GM12878 (cell line): ENCODE results near the gene SORCS1. TPM values are rescaled to one million over a fixed set of nuclear protein-coding genes. Genes with fewer than 3 reads are reported as not detected.

Source experiments
- ATAC-seq: fragments of 200-7000 bp; cut with Tn5 transposase; 3 replicates; pipeline ENCODE4 v1.9.1; 2020; ENCODE audit warnings: mild to moderate bottlenecking, moderate library complexity
- BruUV-seq: library from RNA; stranded (reverse); fragments of 400-500 nt; replicated peaks from 2 replicates; lab custom pipeline; 2021; lab: Mats Ljungman, UMichigan
- CTCF ChIA-PET: fragments of 300-600 bp; sonication (Branson Sonifier 250); formaldehyde crosslinking; extraction: SDS; loops from one replicate; lab custom pipeline; 2021; ENCODE audit warnings: inconsistent platforms; lab: Yijun Ruan, JAX
- POLR2A ChIA-PET: fragments of 350-600 bp; formaldehyde crosslinking; extraction: SDS; loops from one replicate; lab custom pipeline; 2021; ENCODE audit warnings: inconsistent platforms; lab: Charles Lee
- RAD21 ChIA-PET: fragments of 300-600 bp; sonication (Branson Sonifier 250); formaldehyde crosslinking; loops from one replicate; lab custom pipeline; 2023; ENCODE audit warnings: antibody characterized with exemption; ENCODE audit not compliant: unreplicated experiment; lab: Charles Lee
- SMC1A ChIA-PET: fragments of 300-600 bp; sonication (Branson Sonifier 250); formaldehyde crosslinking; loops from one replicate; lab custom pipeline; 2023; ENCODE audit not compliant: unreplicated experiment, uncharacterized antibody; lab: Charles Lee
- DNase-seq: peaks from one replicate; pipeline ENCODE4 v3.0.0-alpha.2; 2011; ENCODE audit warnings: low read depth, low spot score
- FAIRE-seq: peaks from 3 replicates; lab custom pipeline; 2011; peaks lifted over from hg19 to GRCh38; lab: Jason Lieb, UNC
- H2AFZ ChIP-seq: 2 replicates; pipeline ENCODE4 v1.6.0; 2011; ENCODE audit warnings: low read depth, low read length, control low read depth; ENCODE audit not compliant: control insufficient read depth
- H3K27ac ChIP-seq: 2 replicates; pipeline ENCODE4 v1.5.1; 2011; ENCODE audit warnings: control low read depth; ENCODE audit not compliant: control insufficient read depth, insufficient read depth
- H3K27me3 ChIP-seq, 2 experiments: replicated peaks in 1 of 2; 2 replicates each; pipeline versions ENCODE4 v1.6.0 to v1.6.1; 2011; ENCODE audit warnings: low read length in 1 of 2; ENCODE audit not compliant: control insufficient read depth in 2 of 2, insufficient read depth in 2 of 2
- H3K36me3 ChIP-seq, 2 experiments: 2 replicates each; pipeline ENCODE4 v1.5.1; 2011; ENCODE audit warnings: low read length in 1 of 2; ENCODE audit not compliant: control insufficient read depth in 2 of 2, insufficient read depth in 2 of 2
- H3K4me1 ChIP-seq: 2 replicates; pipeline ENCODE4 v1.6.1; 2011; ENCODE audit warnings: mild to moderate bottlenecking, low read length, moderate library complexity, mixed read lengths; ENCODE audit not compliant: control insufficient read depth, insufficient read depth
- H3K4me2 ChIP-seq: 2 replicates; pipeline ENCODE4 v1.6.0; 2011; ENCODE audit warnings: control low read depth; ENCODE audit not compliant: control insufficient read depth, insufficient read depth
- H3K4me3 ChIP-seq: fragments of 200-600 bp; sonication (generic); 2 replicates; pipeline ENCODE4 v1.5.1; 2016
- H3K79me2 ChIP-seq: 2 replicates; pipeline ENCODE4 v1.6.0; 2011; ENCODE audit warnings: low read length; ENCODE audit not compliant: control insufficient read depth, insufficient read depth
- H3K9ac ChIP-seq: 2 replicates; pipeline ENCODE4 v1.8.0; 2011; ENCODE audit warnings: low read length, control low read depth, mixed read lengths; ENCODE audit not compliant: control insufficient read depth, insufficient read depth
- H3K9me3 ChIP-seq: replicated peaks from 3 replicates; pipeline ENCODE4 v1.5.1; 2011; ENCODE audit warnings: mild to moderate bottlenecking, low read length; ENCODE audit not compliant: control insufficient read depth, insufficient read depth
- H4K20me1 ChIP-seq: 2 replicates; pipeline ENCODE4 v1.6.0; 2011; ENCODE audit not compliant: control insufficient read depth, insufficient read depth
- CREB1 ChIP-seq: IDR thresholded peaks from 2 replicates; pipeline ENCODE4 v1.6.1; 2012; ENCODE audit warnings: low read depth, mild to moderate bottlenecking, inconsistent platforms
- E4F1 ChIP-seq: fragments of 450-650 bp; IDR thresholded peaks from 2 replicates; pipeline ENCODE4 v1.6.1; 2018; ENCODE audit warnings: borderline replicate concordance, mild to moderate bottlenecking; ENCODE audit not compliant: partially characterized antibody
- EP300 ChIP-seq, 2 experiments: fragments of 150-350 bp in 1 of 2; IDR thresholded peaks; 2 replicates each; pipeline ENCODE4 v1.6.1; 2011 to 2012; ENCODE audit warnings: low read depth in 2 of 2, low read length in 2 of 2, borderline replicate concordance in 1 of 2, improper control_type of control experiment in 1 of 2, inconsistent platforms in 1 of 2; ENCODE audit not compliant: control insufficient read depth in 1 of 2
- NR2C1 ChIP-seq: fragments of 450-650 bp; IDR thresholded peaks from 2 replicates; pipeline ENCODE4 v1.6.1; 2017; ENCODE audit warnings: antibody characterized with exemption, mild to moderate bottlenecking, moderate library complexity
- NR2F1 ChIP-seq: fragments of 450-650 bp; conservative IDR thresholded peaks from 2 replicates; pipeline ENCODE4 v1.6.1; 2017; ENCODE audit warnings: mild to moderate bottlenecking
- NRF1 ChIP-seq: conservative IDR thresholded peaks from 2 replicates; pipeline ENCODE4 v1.6.1; 2011; ENCODE audit warnings: mild to moderate bottlenecking, low read depth, low read length, improper control_type of control experiment
- WGBS: methylation state at CpG from one replicate; pipeline ENCODE4 v1.1.6; 2016; ENCODE audit warnings: low lambda C conversion rate; ENCODE audit not compliant: insufficient replicate concordance, insufficient coverage; ENCODE audit errors: missing lambda C conversion rate; 5-methylcytosine and 5-hydroxymethylcytosine counted together
- in situ Hi-C: fragments of 300-500 bp; cut with MboI; formaldehyde crosslinking; loops from 9 replicates; pipeline ENCODE4 v1.14.3; 2018; ENCODE audit warnings: mixed read lengths
- intact Hi-C: fragments of 100-400 bp; cut with micrococcal nuclease; formaldehyde crosslinking; loops from one replicate; pipeline ENCODE4 v1.14.2; 2022; ENCODE audit not compliant: unreplicated experiment
- polyA plus RNA-seq, 11 experiments: library from polyadenylated mRNA; depleted of rRNA in 4 of 11; unstranded in 6 of 11; stranded (reverse) in 5 of 11; fragments of >200 nt; fragmentation: Nextera tagmentation in 4 of 11; fragmentation: Illumina TruSeq in 1 of 11; extraction: Ambion mirVana in 4 of 11; extraction: Trizol in 1 of 11; gene quantifications; 1 replicate in 1 of 11; 2 replicates in 10 of 11; pipeline versions ENCODE4 v1.2.1 to v1.2.3, GENCODE V29; 2011 to 2016; ENCODE audit warnings: inconsistent platforms in 2 of 11, missing spikeins in 2 of 11, low read depth in 1 of 11
- total RNA-seq, 4 experiments: library from RNA; depleted of rRNA in 3 of 4; stranded (reverse); fragments of >200 nt in 3 of 4; fragmentation: Illumina TruSeq in 1 of 4; extraction: Trizol in 1 of 4; gene quantifications; 2 replicates each; pipeline versions ENCODE4 v1.2.1 to v1.2.3, GENCODE V29; 2013 to 2021
- TF ChIP-seq, protein P1 (sequence below): fragments of 150-350 bp; IDR thresholded peaks from 2 replicates; pipeline ENCODE4 v1.6.1; 2016; ENCODE audit warnings: low read depth, low read length
- TF ChIP-seq, protein P2 (sequence below): IDR thresholded peaks from 2 replicates; pipeline ENCODE4 v1.6.1; 2011; ENCODE audit warnings: mild to moderate bottlenecking, low read depth, low read length, moderate library complexity; ENCODE audit not compliant: insufficient replicate concordance

Gene SORCS1
- total and polyA plus RNA-seq, 10 of the 15 experiments (the other 5 are each of a cell fraction or from before 2014, with no cell fraction given): 0.02 to 9.6 (median 0.06) TPM; not detected in 3

- H3K4me2 ChIP-seq: no peak overlapping the region
- no peaks in the 10 kb centered on the region for H4K20me1 ChIP-seq
- no peak overlapping the region for H2AFZ ChIP-seq
- RAD21 ChIA-PET: interaction anchor here (1.2 to 2.4 kb wide), 3 partner anchors 11 to 43 kb away, joined by 3 to 15 read pairs (median 4); no protein-coding TSS in a partner anchor
- POLR2A ChIA-PET: no interaction called here
- in situ Hi-C loops (no loop called here), intact Hi-C loops (loop anchor here (5.0 to 10.0 kb wide), 2 partner anchors 56 to 1188 kb away; no protein-coding TSS in a partner anchor)
- H3K9me3 ChIP-seq: no peaks in the 10 kb centered on the region
- BruUV-seq: no TSS peak
- no peak overlapping the region for H3K9ac ChIP-seq
- H3K36me3 ChIP-seq: no peaks in the 10 kb centered on the region
- SMC1A ChIA-PET: interaction anchor here (1.2 to 2.6 kb wide), 3 partner anchors 24 to 86 kb away, joined by 3 to 19 read pairs (median 11); no protein-coding TSS in a partner anchor
- no peaks in the 10 kb centered on the region for H3K79me2 ChIP-seq
- H3K27me3 ChIP-seq: no peaks in the 10 kb centered on the region; a peak in 1 of 4 replicates
- CTCF ChIA-PET: interaction anchor here (1.1 to 2.8 kb wide), 8 partner anchors 11 to 120 kb away, joined by 3 to 12 read pairs (median 4); no protein-coding TSS in a partner anchor
- H3K4me1 ChIP-seq: no peaks in the 10 kb centered on the region
- no peak for TF ChIP-seq NR2F1
- no peak for TF ChIP-seq E4F1
- no peak for TF ChIP-seq NRF1
- no peak for TF ChIP-seq CREB1
- TF ChIP-seq, protein P1, sequence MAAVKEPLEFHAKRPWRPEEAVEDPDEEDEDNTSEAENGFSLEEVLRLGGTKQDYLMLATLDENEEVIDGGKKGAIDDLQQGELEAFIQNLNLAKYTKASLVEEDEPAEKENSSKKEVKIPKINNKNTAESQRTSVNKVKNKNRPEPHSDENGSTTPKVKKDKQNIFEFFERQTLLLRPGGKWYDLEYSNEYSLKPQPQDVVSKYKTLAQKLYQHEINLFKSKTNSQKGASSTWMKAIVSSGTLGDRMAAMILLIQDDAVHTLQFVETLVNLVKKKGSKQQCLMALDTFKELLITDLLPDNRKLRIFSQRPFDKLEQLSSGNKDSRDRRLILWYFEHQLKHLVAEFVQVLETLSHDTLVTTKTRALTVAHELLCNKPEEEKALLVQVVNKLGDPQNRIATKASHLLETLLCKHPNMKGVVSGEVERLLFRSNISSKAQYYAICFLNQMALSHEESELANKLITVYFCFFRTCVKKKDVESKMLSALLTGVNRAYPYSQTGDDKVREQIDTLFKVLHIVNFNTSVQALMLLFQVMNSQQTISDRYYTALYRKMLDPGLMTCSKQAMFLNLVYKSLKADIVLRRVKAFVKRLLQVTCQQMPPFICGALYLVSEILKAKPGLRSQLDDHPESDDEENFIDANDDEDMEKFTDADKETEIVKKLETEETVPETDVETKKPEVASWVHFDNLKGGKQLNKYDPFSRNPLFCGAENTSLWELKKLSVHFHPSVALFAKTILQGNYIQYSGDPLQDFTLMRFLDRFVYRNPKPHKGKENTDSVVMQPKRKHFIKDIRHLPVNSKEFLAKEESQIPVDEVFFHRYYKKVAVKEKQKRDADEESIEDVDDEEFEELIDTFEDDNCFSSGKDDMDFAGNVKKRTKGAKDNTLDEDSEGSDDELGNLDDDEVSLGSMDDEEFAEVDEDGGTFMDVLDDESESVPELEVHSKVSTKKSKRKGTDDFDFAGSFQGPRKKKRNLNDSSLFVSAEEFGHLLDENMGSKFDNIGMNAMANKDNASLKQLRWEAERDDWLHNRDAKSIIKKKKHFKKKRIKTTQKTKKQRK: no peak
- TF ChIP-seq NR2C1: no peak
- no peak for TF ChIP-seq EP300 (IDR thresholded peaks at IDR 0.05; ENCODE audit: borderline replicate concordance in 1 of 2, control insufficient read depth in 1 of 2, low read depth in 2 of 2, low read length in 2 of 2)
- TF ChIP-seq, protein P2, sequence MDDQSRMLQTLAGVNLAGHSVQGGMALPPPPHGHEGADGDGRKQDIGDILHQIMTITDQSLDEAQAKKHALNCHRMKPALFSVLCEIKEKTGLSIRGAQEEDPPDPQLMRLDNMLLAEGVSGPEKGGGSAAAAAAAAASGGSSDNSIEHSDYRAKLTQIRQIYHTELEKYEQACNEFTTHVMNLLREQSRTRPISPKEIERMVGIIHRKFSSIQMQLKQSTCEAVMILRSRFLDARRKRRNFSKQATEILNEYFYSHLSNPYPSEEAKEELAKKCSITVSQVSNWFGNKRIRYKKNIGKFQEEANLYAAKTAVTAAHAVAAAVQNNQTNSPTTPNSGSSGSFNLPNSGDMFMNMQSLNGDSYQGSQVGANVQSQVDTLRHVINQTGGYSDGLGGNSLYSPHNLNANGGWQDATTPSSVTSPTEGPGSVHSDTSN: no peak
- TF ChIP-seq, all 136 proteins: peak for 0
- DNase-seq (no peak), FAIRE-seq (no peak), ATAC-seq (no peak)
- Histone ChIP-seq H3K4me3 (no peak overlapping the region), H3K27ac (no peak overlapping the region)
- 6% methylated on average over 2 of the region's 2 CpGs for WGBS
Observed at GRCh38 chr10:106626371-106626770, 538.1 kb downstream of the SORCS1 start.
